ENCODE results near the gene TDRD3. TPM values are rescaled to one million over a fixed set of nuclear protein-coding genes. Genes with fewer than 3 reads are reported as not detected.

Gene TDRD3
- total RNA-seq, 1 donor from 2014 or later = 8.2 TPM

- DNase-seq (ENCODE audit: low read depth) = no peak
- no peak for TF ChIP-seq CTCF (conservative IDR thresholded peaks at IDR 0.05; ENCODE audit: low read depth, low read length)
- no peak overlapping the region for H3K4me3 ChIP-seq (ENCODE audit: low read depth, low read length)
Measured at GRCh38 chr13:60514891-60515290, 117.9 kb downstream of the TDRD3 start.

- DNase-seq (ENCODE audit: low read depth) = no peak
- TF ChIP-seq CTCF (conservative IDR thresholded peaks at IDR 0.05; ENCODE audit: low read depth, low read length) = no peak
- H3K4me3 ChIP-seq (ENCODE audit: low read depth, low read length) = no peak overlapping the region
Measured at GRCh38 chr13:60519496-60519895, 122.5 kb downstream of the TDRD3 start.

GRCh38 chr13:60520902-60521569, 124.0 kb downstream of the TDRD3 start:
- H3K4me3 ChIP-seq (ENCODE audit: low read depth, low read length) = no peak overlapping the region
- DNase-seq (ENCODE audit: low read depth) = no peak
- TF ChIP-seq CTCF (conservative IDR thresholded peaks at IDR 0.05; ENCODE audit: low read depth, low read length) = no peak

- DNase-seq (ENCODE audit: low read depth) = no peak
- TF ChIP-seq CTCF (conservative IDR thresholded peaks at IDR 0.05; ENCODE audit: low read depth, low read length) = no peak
- H3K4me3 ChIP-seq (ENCODE audit: low read depth, low read length) = no peak overlapping the region
Measured at GRCh38 chr13:60538566-60538965, 141.5 kb downstream of the TDRD3 start.

GRCh38 chr13:60540276-60540675, 143.3 kb downstream of the TDRD3 start:
- H3K4me3 ChIP-seq (ENCODE audit: low read depth, low read length) = no peak overlapping the region
- no peak for DNase-seq (ENCODE audit: low read depth)
- no peak for TF ChIP-seq CTCF (conservative IDR thresholded peaks at IDR 0.05; ENCODE audit: low read depth, low read length)

GRCh38 chr13:60562096-60562780, 165.2 kb downstream of the TDRD3 start:
- no peak overlapping the region for H3K4me3 ChIP-seq (ENCODE audit: low read depth, low read length)
- no peak for DNase-seq (ENCODE audit: low read depth)
- TF ChIP-seq CTCF (conservative IDR thresholded peaks at IDR 0.05; ENCODE audit: low read depth, low read length) = no peak

GRCh38 chr13:60571571-60571970, 174.6 kb downstream of the TDRD3 start:
- no peak overlapping the region for H3K4me3 ChIP-seq (ENCODE audit: low read depth, low read length)
- TF ChIP-seq CTCF (conservative IDR thresholded peaks at IDR 0.05; ENCODE audit: low read depth, low read length) = no peak
- no peak for DNase-seq (ENCODE audit: low read depth)
